AG09319 (cell line): ENCODE data around the gene RAD51B.

ENCODE experiments used
- DNase-seq: peaks from one replicate; pipeline ENCODE4 v3.0.0-alpha.2; 2010; ENCODE audit warnings: low read depth; ENCODE audit errors: extremely low read depth
- TF ChIP-seq, protein P1 (sequence below): IDR thresholded peaks from 2 replicates; pipeline ENCODE4 v1.5.1; 2011; ENCODE audit warnings: low read depth, mild to moderate bottlenecking, inconsistent platforms, low read length, moderate library complexity

The RAD51B gene

DNA sequence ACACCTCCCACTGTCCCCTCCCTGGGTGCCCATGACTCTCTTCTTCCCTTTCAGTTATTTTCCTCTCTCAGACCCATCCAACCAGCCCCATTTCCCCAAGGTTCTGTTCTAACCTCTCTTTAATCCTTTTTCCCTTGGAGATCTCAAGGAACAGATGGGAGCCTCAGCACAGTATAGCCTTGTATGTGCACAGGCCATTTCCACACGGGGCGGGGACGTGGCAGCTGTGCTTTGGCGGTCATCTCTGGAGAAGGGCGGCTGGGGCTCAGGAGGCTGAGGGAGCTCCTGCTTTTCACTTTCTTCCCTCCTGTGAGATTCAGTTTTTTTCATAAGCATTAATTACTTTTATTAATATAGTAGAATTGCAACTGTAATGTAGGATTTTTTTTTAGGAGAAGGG, 761.1 kb downstream of the RAD51B start:
- DNase-seq, result no peak
- TF ChIP-seq, protein P1, sequence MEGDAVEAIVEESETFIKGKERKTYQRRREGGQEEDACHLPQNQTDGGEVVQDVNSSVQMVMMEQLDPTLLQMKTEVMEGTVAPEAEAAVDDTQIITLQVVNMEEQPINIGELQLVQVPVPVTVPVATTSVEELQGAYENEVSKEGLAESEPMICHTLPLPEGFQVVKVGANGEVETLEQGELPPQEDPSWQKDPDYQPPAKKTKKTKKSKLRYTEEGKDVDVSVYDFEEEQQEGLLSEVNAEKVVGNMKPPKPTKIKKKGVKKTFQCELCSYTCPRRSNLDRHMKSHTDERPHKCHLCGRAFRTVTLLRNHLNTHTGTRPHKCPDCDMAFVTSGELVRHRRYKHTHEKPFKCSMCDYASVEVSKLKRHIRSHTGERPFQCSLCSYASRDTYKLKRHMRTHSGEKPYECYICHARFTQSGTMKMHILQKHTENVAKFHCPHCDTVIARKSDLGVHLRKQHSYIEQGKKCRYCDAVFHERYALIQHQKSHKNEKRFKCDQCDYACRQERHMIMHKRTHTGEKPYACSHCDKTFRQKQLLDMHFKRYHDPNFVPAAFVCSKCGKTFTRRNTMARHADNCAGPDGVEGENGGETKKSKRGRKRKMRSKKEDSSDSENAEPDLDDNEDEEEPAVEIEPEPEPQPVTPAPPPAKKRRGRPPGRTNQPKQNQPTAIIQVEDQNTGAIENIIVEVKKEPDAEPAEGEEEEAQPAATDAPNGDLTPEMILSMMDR, result no peak

DNA sequence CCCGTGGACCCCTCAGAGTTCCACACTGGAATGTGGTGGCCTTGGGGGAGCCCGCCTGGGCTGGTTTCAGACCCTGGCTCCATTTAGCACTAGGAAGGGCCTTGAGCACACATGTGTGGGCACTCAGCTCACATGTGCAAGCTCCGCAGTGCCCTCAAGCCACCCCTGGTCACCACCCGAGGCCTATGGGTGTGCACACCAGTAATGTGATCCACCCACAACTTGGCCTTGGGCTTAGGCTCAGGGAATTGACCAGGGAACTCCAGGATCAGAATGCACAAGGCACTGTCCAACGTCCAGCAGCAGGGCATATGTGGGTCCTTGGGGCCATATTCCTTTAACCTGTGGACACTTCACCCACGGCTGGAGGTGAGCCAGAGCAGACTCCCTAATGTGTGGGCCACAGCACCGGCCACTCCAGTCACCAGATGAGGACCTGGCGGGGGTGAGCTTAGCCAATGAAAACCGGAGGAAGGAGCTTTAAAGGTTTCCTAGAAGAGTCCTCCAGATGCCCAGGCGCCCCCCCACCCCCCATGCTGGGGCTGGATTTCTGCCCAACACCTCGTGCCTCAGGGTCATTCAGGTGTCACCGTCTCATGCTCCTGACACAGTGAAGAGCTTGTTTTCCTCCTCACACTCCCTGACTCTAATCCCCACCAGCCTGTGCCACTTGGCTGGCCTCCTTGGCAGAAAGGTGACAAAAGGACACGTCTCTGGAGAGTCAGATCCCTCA, 764.1 kb downstream of the RAD51B start:
- DNase-seq, result no peak
- TF ChIP-seq, protein P1, result no peak

DNA sequence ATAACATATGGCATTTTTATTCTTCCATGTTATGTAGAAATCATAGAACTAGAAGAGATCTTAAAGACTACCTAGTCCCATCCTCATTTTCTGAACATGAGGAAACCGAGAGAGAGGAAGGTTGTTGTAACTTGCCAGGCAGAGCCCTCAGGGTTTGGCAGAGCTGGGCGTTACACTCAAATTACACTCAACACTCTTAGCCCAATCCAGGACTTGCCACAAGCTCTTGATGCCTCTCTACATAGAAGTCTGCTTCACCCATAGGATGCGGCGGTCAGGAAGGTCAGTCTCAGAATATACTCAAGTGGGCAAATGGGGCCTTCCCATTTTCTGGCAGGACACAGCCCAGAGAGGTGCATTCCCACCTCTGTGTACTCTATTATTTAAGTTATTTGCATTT, 765.2 kb downstream of the RAD51B start:
- DNase-seq, result no peak
- TF ChIP-seq, protein P1, result no peak

DNA sequence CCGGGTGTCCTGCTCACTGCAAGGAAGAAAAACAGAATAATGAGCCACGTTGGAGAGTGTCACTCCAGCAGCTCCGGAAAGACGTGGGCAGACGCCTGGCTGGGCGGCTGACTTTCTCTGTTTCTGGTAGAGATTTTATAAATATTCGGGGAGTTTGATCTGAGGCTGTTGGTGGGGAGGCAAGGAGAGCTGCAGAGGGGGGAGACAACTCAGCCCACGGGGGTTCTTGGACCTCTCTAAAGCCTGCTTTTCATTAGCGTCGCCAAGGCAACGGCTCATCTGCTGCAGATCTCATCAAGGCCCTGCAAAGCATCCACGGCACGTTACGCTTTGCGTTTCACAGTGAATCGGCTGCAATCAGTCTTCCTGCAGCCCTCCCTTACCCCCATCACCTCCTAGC, 766.1 kb downstream of the RAD51B start:
- TF ChIP-seq, protein P1, result no peak
- DNase-seq, result peak; percentile 84

DNA sequence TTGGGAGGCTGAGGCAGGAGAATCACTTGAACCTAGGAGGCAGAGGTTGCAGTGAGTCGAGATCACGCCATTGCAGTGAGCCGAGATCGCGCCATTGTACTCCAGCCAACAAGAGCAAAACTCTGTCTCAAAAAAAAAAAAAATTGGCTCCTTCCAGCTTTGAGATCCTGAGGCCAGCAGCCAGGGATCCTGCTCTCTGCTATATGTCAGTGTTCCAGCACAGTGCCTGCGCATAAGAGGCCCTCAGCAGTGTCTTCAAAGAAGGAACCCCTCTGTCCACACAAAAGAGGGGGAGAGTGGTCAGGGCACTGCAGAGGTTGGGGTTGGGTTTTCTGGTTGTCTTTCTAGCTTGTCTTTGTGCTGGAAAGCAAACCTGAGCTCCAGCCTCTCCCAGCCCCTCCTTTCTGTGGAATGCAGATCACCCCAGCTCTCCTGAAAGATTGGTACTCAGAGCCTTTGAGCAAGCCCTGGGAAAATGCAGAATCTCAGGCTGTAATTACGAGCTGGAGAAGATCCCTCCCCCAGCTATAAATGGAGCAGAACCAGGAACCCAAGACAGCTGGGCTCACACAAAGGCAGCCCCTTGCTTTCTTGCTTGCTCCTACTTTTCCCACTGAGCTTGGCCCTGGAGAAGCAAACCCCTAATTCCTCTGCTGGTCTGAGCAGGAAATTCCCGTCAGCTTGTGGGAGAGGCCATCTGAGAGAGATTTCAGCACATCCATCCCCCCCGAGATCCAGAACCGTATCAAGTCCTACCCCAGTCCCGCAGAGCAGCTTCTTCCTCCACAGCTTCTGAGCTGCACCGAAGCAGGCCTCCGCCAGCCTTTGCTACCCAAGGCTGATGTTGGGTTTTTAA, 767.5 kb downstream of the RAD51B start:
- TF ChIP-seq, protein P1, result no peak
- DNase-seq, result no peak

DNA sequence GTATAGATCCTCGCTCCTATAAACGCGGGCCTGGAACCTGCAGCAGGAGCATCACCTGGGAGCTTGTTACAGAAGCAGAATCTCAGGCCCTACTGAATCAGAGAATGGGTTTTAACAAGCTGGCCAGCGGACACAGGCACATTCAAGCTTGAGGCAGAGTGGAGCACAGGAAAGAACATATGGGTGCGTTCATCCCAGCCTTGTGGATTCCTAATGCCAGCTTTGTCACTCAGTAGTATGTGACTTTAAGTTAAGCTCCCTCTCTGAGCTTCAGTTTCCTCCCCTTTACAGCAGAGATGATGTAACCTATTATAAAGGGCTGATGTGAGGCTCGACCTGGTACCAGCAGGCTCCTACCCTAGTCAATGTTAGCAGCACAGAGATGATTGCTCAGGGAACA, 768.4 kb downstream of the RAD51B start:
- TF ChIP-seq, protein P1, result no peak
- DNase-seq, result no peak
